A673 (cell line): ENCODE data around the gene GNRHR. TPM values are rescaled to one million over a fixed set of nuclear protein-coding genes. Genes with fewer than 3 reads are reported as not detected.

ENCODE experiments used
- BruUV-seq: library from RNA; stranded (reverse); fragments of 400-500 nt; replicated peaks from 2 replicates; lab custom pipeline; 2021; lab: Mats Ljungman, UMichigan
- CTCF ChIA-PET: fragments of 300-600 bp; sonication (Branson Sonifier 250); formaldehyde crosslinking; loops from one replicate; lab custom pipeline; 2022; ENCODE audit warnings: antibody characterized with exemption; lab: Charles Lee
- POLR2A ChIA-PET: fragments of 300-600 bp; sonication (Branson Sonifier 250); formaldehyde crosslinking; loops from one replicate; lab custom pipeline; 2022; ENCODE audit warnings: antibody characterized with exemption; ENCODE audit not compliant: low non-redundant PET; lab: Charles Lee
- DNase-seq: peaks from one replicate; pipeline ENCODE4 v3.0.0-alpha.2; 2015; ENCODE audit warnings: low spot score
- H3K27ac ChIP-seq: fragments of 200-600 bp; sonication (generic); 2 replicates; pipeline ENCODE4 v1.5.1; 2016; ENCODE audit warnings: mixed run types, low read depth, mild to moderate bottlenecking, mixed read lengths, antibody characterized with exemption, low read length; ENCODE audit not compliant: poor library complexity, severe bottlenecking
- H3K27me3 ChIP-seq: fragments of 200-600 bp; sonication (generic); replicated peaks from 2 replicates; pipeline ENCODE4 v1.6.1; 2017; ENCODE audit warnings: mixed run types, low read depth, mild to moderate bottlenecking, mixed read lengths, antibody characterized with exemption, low read length; ENCODE audit not compliant: insufficient read depth, poor library complexity
- H3K36me3 ChIP-seq: fragments of 200-600 bp; sonication (generic); 2 replicates; pipeline ENCODE4 v1.6.1; 2016; ENCODE audit warnings: mixed run types, mild to moderate bottlenecking, mixed read lengths, antibody characterized with exemption, low read length; ENCODE audit not compliant: insufficient read depth, poor library complexity, severe bottlenecking
- H3K4me1 ChIP-seq: fragments of 200-600 bp; sonication (generic); 2 replicates; pipeline ENCODE4 v1.6.1; 2017; ENCODE audit warnings: mixed run types, mild to moderate bottlenecking, mixed read lengths, antibody characterized with exemption, low read length; ENCODE audit not compliant: insufficient read depth, poor library complexity, severe bottlenecking
- H3K4me3 ChIP-seq: fragments of 200-600 bp; sonication (generic); 2 replicates; pipeline ENCODE4 v1.5.1; 2016; ENCODE audit warnings: low read depth, mixed run types, mild to moderate bottlenecking, mixed read lengths, low read length; ENCODE audit not compliant: poor library complexity, severe bottlenecking
- H3K9me3 ChIP-seq: fragments of 200-600 bp; sonication (generic); 2 replicates; pipeline ENCODE4 v1.6.1; 2016; ENCODE audit warnings: mixed run types, low read depth, mild to moderate bottlenecking, mixed read lengths, antibody characterized with exemption, low read length; ENCODE audit not compliant: poor library complexity, severe bottlenecking
- CTCF ChIP-seq: fragments of 300-800, 200-600 bp; sonication (generic); conservative IDR thresholded peaks from 2 replicates; pipeline ENCODE4 v1.5.1; 2017; ENCODE audit warnings: low read depth, mild to moderate bottlenecking, antibody characterized with exemption, low read length, moderate library complexity, mixed read lengths
- EZH2 ChIP-seq: fragments of 200-600 bp; sonication (generic); IDR thresholded peaks from 2 replicates; pipeline ENCODE4 v1.6.1; 2017; ENCODE audit warnings: borderline replicate concordance, low read depth, mild to moderate bottlenecking, mixed read lengths, antibody characterized with exemption, low read length; ENCODE audit not compliant: poor library complexity, severe bottlenecking
- intact Hi-C: fragments of 100-400 bp; cut with micrococcal nuclease; formaldehyde crosslinking; loops from one replicate; pipeline ENCODE4 v1.10.0; 2022; ENCODE audit not compliant: unreplicated experiment
- total RNA-seq: library from RNA; stranded (reverse); gene quantifications from 2 replicates; pipeline ENCODE4 v1.2.3, GENCODE V29; 2021

GNRHR gene
- total RNA-seq, 1 experiment from 2014 or later: not detected

GRCh38 chr4:67776746-67777145 is 22.6 kb upstream of the GNRHR start:
- CTCF ChIA-PET: no interaction called here

GRCh38 chr4:67770422-67770821 is 16.2 kb upstream of the GNRHR start:
- ChIA-PET POLR2A (no interaction called here), CTCF (no interaction called here)
- DNase-seq: no peak
- Histone ChIP-seq H3K27ac (no peak overlapping the region), H3K27me3 (no peaks in the 10 kb centered on the region), H3K4me1 (no peaks in the 10 kb centered on the region), H3K9me3 (no peaks in the 10 kb centered on the region), H3K4me3 (no peak overlapping the region), H3K36me3 (no peaks in the 10 kb centered on the region)
- no TSS peak for BruUV-seq
- intact Hi-C loops: no loop called here
- TF ChIP-seq CTCF: no peak
- no peak for TF ChIP-seq EZH2

More at GRCh38 chr4:67776746-67777145, 22.6 kb upstream of the GNRHR start:
- no peaks in the 10 kb centered on the region for H3K27me3 ChIP-seq
- H3K4me3 ChIP-seq: no peak overlapping the region
- H3K9me3 ChIP-seq: no peaks in the 10 kb centered on the region
- no peaks in the 10 kb centered on the region for H3K4me1 ChIP-seq
- no TSS peak for BruUV-seq
- POLR2A ChIA-PET: no interaction called here
- TF ChIP-seq EZH2 (no peak), CTCF (no peak)
- no peak overlapping the region for H3K27ac ChIP-seq
- intact Hi-C loops: no loop called here
- DNase-seq: no peak
- no peaks in the 10 kb centered on the region for H3K36me3 ChIP-seq

- no peak for DNase-seq
- no TSS peak for BruUV-seq
- ChIA-PET POLR2A (no interaction called here), CTCF (no interaction called here)
- intact Hi-C loops: no loop called here
- Histone ChIP-seq H3K27me3 (no peaks in the 10 kb centered on the region), H3K9me3 (no peaks in the 10 kb centered on the region), H3K4me3 (no peak overlapping the region), H3K27ac (no peak overlapping the region), H3K4me1 (no peaks in the 10 kb centered on the region), H3K36me3 (no peaks in the 10 kb centered on the region)
- TF ChIP-seq CTCF: no peak
- no peak for TF ChIP-seq EZH2
These were observed 11.7 kb upstream of the GNRHR start for GRCh38 chr4:67765928-67766327.
